CD4-positive, alpha-beta T cell treated with Interleukin-17A for 1 hour (primary cell): ENCODE data around the gene TBC1D9B.
A peak's percentile ranks its signal among the peaks of the same experiment; 100 is the strongest.
"Not testable (repeated sequence)": the region's sequence is repeated elsewhere in the genome, so short reads cannot be mapped to it uniquely, and the experiment has no call there.

Source experiments
- DNase-seq: peaks from one replicate; pipeline ENCODE4 v3.0.0-alpha.2; 2020

TBC1D9B gene

GRCh38 chr5:179883163-179883562, 24.5 kb downstream of the TBC1D9B start:
- DNase-seq: no peak

- no peak for DNase-seq
Measured at GRCh38 chr5:179882338-179882737, 25.4 kb downstream of the TBC1D9B start.

- DNase-seq: no peak
Measured at GRCh38 chr5:179880848-179881590, 26.7 kb downstream of the TBC1D9B start.

GRCh38 chr5:179880066-179880650, 27.5 kb downstream of the TBC1D9B start:
- DNase-seq: no peak

GRCh38 chr5:179879690-179880010, 28.0 kb downstream of the TBC1D9B start:
- no peak for DNase-seq

DNA sequence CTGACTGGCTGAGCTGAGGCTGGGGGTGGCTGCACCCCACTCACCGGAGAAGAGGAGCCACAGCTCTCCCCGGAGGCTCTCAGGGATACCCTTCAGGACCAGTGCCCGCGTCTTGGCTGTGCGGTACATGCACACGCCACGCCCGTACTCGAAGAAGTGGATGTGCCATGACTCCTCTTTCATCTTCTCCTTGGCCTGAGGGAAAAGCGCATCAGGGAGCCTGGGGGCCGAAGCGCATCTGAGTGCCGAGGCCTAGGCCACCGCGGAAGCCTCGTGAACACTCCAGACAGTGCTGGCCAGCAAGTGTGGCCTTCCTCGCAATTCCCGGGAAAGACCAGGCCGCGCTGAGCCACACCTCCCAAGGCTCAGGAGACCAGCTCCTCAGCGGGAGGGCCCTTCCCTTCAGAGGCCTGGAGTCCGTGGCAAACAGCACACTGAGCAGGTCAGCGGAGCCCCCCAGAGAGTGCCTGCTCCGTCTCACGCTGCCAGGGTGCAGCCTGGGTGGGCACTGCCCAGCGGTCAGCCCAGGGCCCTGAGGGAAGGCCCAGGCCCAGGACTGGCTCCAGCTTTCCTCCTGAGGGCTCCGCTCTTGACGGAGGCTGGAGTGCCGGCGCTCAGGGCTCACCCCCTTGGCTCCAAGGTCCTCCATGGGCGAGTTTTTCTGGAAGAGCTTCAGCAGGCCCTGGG, 28.6 kb downstream of the TBC1D9B start:
- no peak for DNase-seq

DNA sequence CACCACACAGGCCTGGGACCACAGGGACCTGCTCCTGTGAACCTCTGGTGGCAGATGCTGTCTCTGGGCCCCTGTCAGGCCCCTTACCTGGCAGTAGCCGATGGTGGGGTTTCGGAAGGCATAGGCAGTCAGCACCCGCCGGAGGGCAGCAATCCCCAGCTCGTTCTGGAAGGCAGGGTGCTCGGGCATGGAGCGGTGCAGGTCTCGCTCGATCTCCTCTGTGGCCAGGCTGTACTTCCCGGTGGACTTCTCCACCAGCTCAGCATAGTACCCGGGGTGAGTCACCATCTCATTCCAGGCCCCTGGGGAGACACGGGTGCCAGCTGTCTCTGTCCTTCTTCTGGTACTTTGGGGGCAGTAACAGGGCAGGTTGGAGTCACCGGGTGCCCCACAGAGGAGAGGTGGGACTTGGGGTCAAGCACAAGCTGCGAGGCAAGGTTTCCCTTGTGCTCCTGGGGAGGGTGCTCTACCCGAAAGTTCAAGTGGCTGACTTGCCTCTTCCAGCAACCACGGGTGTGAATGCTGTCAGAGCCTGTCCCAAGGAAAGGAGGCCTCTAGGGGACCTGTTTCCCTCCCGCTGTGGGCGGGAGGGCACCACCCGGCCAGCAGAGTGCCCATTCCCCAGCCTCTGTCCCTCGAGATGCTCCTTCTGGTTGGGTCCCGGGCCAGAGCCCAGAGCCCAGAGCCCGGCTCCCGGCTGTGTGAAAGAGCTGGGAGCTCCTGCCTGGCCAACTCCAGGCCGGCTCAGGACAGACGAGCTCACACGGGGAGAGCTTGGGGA, 29.3 kb downstream of the TBC1D9B start:
- DNase-seq: no peak

DNA sequence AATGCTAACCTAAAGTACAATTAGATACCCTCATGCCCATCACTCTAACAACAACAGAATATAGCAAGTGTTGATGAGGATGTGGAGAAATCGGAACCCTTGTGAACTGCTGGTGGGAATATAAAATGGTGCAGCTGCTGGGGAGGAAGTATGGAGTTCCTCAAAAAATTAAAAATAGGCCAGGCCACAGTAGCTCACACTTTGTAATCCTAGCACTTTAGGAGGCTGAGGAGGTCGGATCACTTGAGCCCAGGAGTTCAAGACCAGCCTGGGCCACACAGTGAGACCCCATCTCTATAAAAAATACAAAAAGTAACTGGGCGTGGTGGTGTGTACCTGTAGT, 31.1 kb downstream of the TBC1D9B start:
- no peak for DNase-seq

DNA sequence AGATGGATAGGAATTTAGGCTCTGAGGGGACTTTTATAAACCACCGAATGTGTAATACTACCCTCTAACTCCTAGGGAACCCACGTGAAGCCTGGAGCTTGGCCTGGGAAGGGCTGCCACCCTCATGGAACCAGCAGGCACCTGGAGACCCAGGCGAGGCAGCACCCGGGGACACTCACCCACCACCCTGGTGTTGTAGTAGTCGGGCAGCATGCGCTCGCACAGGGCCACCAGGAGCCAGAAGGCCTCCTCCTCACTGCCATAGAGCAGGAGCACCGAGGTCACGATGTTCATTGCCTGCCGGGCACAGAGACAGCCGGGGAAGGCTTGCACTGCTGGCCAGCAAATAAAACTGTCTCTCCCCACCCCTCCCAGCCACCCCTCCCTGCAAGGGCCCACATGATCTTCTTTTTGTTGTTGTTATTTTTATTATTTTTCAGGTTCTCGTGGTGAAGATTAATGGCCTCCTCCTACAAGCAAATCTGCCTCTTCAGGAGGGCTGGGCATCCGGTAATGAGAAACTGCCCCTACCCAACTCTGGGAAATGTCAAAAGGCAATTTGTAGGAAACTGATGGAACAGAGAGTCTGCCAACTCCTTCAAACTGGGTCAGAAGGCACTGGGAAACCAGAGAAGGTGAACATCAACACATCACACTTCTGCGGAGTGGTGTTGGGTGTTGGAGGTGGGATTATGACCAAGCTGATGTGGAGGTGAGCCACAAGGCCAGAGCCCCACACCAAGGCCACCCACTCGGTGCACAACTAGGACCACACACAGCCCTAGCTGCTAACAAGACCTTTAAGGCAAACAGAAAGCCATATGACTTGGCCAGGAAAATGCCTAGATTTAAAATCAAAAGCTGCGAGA, 31.7 kb downstream of the TBC1D9B start:
- DNase-seq: no peak

- DNase-seq: no peak
Measured at GRCh38 chr5:179874536-179875292, 33.0 kb downstream of the TBC1D9B start.

DNA sequence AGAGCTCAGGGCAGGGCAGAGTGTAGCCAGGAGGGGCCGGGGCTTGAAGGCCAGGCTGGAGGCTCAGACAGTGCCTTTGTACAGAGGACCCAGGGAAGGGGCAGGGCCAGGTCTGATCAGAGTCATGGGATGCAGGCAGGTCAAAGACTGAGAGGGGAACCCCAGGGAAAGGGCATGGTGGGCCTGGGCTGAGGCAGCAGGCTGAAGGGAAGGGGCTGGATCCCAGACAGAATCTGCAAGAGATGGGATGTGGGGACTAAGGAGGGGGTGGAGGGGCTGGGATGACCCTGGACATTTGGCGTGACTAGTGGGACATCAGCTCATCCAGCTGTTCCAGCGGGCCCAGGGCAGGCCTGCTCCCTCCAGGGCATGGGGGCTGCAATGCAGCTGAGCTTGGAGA, 33.6 kb downstream of the TBC1D9B start:
- no peak for DNase-seq

- DNase-seq: no peak
Measured at GRCh38 chr5:179873588-179874110, 34.0 kb downstream of the TBC1D9B start.

DNA sequence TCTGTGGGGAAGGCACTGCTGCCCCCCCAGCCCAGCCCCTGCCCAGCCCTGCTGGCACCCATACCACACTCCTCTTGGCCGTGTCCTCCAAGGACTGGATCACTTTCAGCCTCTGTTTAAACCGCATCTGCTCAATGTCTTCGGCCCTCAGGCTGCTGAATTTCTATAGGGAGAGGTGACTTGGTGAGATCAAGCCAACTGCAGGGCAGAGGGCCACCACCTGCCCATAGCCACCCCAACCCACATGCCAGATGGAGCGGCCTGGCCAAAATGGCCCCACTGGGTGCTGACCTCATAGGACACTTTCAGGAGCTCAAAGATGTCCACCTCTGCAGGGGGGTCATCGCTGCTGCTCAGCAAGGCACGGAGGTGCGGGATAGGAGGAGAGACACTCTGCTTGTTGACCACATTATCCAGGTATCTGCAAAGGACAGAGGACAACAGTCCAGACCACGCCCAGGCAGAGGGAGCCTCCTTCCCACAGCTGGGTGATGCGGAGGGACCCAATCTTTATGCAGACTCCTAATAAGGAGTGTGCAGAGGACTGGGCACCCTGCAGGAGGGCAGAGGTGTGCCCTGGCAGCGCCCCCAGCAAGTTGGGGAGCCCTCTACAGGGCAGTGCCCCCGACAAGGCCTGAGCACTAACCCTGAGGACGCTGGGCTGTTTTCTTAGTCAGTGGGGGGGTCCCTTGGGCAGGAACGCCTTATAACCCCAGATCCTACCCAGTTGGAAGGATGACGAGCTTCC, 34.7 kb downstream of the TBC1D9B start:
- no peak for DNase-seq

- no peak for DNase-seq
Measured at GRCh38 chr5:179872055-179872827, 35.5 kb downstream of the TBC1D9B start.

- not testable (repeated sequence) for DNase-seq
Measured at GRCh38 chr5:179871533-179871932, 36.2 kb downstream of the TBC1D9B start.

DNA sequence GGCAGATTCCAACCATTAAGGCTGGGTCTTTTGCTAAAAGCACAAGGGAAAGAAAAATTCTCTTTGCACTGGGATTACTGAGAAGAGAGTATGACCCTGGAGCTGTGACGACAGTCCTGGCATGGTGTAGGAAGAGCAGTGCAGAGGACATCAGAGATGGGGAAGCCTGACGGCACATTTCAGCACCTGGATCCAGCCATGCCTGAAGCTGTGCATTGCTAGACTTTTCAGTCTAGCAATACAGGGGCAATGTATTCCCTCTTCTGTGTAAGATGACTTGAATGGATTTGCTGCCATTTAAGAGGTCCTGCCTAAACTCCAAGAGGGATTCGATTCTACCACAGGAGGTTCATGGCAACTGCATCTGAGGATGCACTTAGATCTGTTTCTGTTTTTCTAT, 36.7 kb downstream of the TBC1D9B start:
- DNase-seq: no peak

DNA sequence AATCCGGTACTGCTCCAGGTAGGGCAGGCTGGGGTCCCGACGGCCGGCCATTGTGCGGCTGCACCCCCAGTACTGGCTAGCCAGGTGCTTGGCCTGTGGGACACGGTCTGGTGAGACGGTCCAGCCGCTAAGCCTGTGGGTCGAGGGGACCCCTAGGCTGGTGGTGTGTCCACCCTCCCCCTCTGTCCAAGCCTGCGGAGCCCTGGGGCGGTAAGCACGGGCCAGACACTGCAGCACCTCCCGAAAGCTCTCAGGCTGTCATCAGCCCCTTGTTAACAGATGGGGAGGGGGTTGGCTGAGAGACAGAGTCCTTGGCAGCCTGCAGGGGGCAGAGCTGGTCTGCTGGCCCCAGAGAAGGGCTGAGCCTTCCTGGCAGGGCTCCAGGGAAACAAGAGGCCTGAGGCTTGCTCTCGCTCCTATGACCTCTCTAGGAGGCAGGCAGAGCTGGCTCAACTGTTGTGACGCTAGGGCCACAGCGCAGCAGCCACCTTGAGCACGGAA, 37.2 kb downstream of the TBC1D9B start:
- peak; percentile 6 for DNase-seq

DNA sequence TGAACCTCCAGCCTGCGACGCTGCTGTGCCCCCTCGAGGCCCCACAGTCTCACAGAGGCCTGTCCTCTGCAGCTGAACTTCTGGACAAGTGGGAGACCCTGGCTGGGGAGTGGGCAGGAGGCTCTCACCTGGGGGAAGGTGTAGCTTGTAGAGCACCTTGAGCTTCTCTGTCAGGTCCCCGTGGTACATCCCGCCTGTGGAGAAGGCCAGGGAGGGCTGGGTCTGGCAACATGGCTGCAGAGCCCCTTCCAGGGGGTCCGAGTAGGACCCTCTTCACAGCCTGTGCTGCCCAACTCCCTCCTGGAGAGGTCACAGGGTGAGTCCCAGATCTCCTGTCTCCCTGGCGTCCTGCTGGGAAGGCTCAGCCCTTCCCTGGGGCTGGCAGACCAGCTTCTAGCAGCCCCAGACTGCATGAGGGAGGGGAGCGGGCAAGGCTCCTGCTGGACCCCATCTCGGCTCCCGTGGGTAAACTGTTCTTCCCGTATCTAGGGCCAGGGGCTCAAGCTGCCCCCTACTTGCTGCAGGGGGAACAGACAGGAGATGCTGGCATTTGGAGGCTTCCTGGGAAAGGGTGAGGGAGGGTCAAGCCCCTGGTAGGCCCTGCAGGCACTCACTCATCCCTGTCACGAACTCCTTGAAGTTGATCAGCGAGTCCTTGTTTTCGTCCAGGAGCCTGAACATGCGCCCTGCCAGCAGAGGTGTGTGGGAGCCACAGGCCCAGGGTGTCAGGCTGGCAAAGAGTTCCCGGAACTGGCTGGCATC, 37.9 kb downstream of the TBC1D9B start:
- DNase-seq: no peak

DNA sequence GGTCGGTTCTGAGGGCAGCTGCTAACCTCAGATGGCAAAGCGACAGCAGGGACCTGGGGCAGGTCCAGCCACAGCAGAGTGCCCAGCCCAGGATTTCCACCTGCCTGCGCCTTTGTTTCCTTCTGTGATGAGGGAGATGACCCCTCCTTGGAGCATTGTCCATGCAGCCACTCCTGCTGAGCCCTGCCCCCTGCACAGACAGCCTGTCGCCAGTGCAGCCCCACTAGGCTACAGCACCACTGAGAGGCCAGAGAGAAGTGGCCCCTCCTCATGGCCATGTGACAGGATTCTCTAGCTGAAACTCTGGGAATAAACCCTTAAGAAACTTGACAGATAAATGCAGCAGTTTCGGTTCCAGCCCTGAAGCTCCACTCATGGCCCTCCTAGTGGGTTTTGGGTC, 38.6 kb downstream of the TBC1D9B start:
- DNase-seq: no peak
